Vagina (tissue), 2 donors: ENCODE data around the gene OTULIN.

Experiments used
- CTCF ChIP-seq, 3 experiments: fragments of 450-650 bp in 2 of 3; fragments of 200-600 bp in 1 of 3; sonication (generic) in 1 of 3; IDR thresholded peaks; one replicate each; pipeline ENCODE4 v1.5.1; 2017 to 2019; ENCODE audit warnings: antibody characterized with exemption in 3 of 3, mild to moderate bottlenecking in 2 of 3, moderate library complexity in 2 of 3
- POLR2A ChIP-seq, 2 donors: fragments of 450-650 bp; IDR thresholded peaks; one replicate each; pipeline ENCODE4 v1.6.1; 2017; ENCODE audit warnings: antibody characterized with exemption in 2 of 2, mild to moderate bottlenecking in 2 of 2, moderate library complexity in 2 of 2
- POLR2AphosphoS5 ChIP-seq, 2 donors: sonication (generic); formaldehyde crosslinking; IDR thresholded peaks; one replicate each; pipeline ENCODE4 v1.9.0; 2017; ENCODE audit warnings: antibody characterized with exemption in 2 of 2, mild to moderate bottlenecking in 2 of 2, low read depth in 1 of 2; ENCODE audit not compliant: insufficient read depth in 1 of 2

GRCh38 chr5:14714706-14715105, 50.2 kb downstream of the OTULIN start:
- TF ChIP-seq CTCF (IDR thresholded peaks at IDR 0.05) = no peak
- TF ChIP-seq POLR2A (IDR thresholded peaks at IDR 0.05) = no peak
- TF ChIP-seq POLR2AphosphoS5 (IDR thresholded peaks at IDR 0.05; ENCODE audit: insufficient read depth in 1 of 2, low read depth in 1 of 2) = no peak
